ENCODE results near the gene BCAS4. TPM values are rescaled to one million over a fixed set of nuclear protein-coding genes. Genes with fewer than 3 reads are reported as not detected.

Gene BCAS4
- total RNA-seq, 1 donor from 2014 or later: 4.3 TPM

DNA sequence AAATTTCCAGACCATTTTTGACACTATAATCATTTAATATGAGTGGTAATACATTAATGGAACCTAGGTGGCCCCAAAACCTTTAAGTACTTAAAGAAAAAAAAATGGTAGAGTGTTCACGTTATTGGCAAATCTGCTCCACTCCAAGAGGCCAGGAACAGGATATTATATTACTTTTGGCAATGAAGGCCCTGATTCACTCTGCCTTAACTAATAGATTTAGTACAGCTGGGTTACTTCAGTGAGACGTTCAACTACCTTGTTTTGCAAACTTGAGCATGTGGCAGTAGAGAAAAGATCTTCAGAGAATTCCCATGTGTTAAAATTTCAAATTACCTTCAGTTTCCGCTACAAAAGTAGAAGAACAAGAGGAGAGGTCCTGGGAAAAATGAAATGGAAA is 123.5 kb downstream of the BCAS4 start:
- no peak for ATAC-seq
- Histone ChIP-seq H3K27me3 (no peaks in the 10 kb centered on the region), H3K27ac (no peak overlapping the region), H3K9me3 (no peaks in the 10 kb centered on the region), H3K4me3 (no peak overlapping the region), H3K36me3 (peaks cover 5% of the 10 kb centered on the region), H3K4me1 (peaks cover 81% of the 10 kb centered on the region)
- DNase-seq: no peak
- TF ChIP-seq, protein P1, sequence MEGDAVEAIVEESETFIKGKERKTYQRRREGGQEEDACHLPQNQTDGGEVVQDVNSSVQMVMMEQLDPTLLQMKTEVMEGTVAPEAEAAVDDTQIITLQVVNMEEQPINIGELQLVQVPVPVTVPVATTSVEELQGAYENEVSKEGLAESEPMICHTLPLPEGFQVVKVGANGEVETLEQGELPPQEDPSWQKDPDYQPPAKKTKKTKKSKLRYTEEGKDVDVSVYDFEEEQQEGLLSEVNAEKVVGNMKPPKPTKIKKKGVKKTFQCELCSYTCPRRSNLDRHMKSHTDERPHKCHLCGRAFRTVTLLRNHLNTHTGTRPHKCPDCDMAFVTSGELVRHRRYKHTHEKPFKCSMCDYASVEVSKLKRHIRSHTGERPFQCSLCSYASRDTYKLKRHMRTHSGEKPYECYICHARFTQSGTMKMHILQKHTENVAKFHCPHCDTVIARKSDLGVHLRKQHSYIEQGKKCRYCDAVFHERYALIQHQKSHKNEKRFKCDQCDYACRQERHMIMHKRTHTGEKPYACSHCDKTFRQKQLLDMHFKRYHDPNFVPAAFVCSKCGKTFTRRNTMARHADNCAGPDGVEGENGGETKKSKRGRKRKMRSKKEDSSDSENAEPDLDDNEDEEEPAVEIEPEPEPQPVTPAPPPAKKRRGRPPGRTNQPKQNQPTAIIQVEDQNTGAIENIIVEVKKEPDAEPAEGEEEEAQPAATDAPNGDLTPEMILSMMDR (IDR thresholded peaks at IDR 0.05): no peak
- intact Hi-C loops (cut with DNase I): no loop called here

DNA sequence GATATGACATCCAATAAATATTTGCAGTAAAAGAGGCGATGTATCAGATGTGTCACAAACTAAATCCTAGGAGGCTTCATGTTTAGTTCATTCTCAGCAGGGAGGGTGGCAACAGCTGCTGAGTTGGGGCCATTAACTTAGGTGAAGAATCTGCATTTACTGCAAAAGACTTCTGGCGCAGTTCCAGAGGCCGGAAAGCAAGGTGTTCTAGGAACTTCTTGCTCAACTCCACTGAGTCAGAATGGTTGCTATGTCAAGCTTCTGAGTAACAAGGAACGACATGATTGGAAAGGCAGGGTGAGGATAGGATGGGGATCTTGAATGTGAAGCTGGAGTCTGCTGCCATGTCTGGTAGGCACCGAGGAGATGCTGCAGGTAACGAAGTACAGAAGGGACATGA is 124.7 kb downstream of the BCAS4 start:
- ATAC-seq (peak; percentile 55), DNase-seq (peak; percentile 76)
- Histone ChIP-seq H3K4me1 (peaks cover 80% of the 10 kb centered on the region), H3K36me3 (peaks cover 8% of the 10 kb centered on the region), H3K27me3 (no peaks in the 10 kb centered on the region), H3K27ac (no peak overlapping the region), H3K9me3 (no peaks in the 10 kb centered on the region), H3K4me3 (no peak overlapping the region)
- TF ChIP-seq, protein P1 (IDR thresholded peaks at IDR 0.05): no peak
- intact Hi-C loops (cut with DNase I): no loop called here

DNA sequence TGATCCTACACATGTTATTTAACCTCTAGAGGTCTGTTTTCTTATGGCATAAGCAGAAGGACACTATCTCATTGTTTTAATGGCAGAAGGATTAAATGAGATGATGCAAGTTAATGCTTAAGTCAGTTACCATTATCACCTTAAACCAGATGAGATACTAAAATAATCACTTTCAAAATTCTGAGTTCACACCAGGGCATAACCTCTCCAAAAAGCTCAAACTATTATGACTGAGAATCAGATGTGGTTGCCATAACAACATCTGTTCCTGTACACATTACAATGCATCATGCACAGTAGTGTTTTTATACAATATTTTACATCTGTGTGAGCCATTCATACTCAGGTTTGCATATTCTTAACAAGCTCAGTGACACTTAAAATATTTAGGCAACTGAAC is 126.1 kb downstream of the BCAS4 start:
- Histone ChIP-seq H3K4me1 (peaks cover 77% of the 10 kb centered on the region), H3K36me3 (peaks cover 8% of the 10 kb centered on the region), H3K9me3 (no peaks in the 10 kb centered on the region), H3K27ac (no peak overlapping the region), H3K27me3 (no peaks in the 10 kb centered on the region), H3K4me3 (no peak overlapping the region)
- ATAC-seq (no peak), DNase-seq (no peak)
- intact Hi-C loops (cut with DNase I): loop anchor here (10.0 kb wide), 1 partner anchor 126 kb away; the partner anchor contains the start of gene BCAS4
- TF ChIP-seq, protein P1 (IDR thresholded peaks at IDR 0.05): no peak

DNA sequence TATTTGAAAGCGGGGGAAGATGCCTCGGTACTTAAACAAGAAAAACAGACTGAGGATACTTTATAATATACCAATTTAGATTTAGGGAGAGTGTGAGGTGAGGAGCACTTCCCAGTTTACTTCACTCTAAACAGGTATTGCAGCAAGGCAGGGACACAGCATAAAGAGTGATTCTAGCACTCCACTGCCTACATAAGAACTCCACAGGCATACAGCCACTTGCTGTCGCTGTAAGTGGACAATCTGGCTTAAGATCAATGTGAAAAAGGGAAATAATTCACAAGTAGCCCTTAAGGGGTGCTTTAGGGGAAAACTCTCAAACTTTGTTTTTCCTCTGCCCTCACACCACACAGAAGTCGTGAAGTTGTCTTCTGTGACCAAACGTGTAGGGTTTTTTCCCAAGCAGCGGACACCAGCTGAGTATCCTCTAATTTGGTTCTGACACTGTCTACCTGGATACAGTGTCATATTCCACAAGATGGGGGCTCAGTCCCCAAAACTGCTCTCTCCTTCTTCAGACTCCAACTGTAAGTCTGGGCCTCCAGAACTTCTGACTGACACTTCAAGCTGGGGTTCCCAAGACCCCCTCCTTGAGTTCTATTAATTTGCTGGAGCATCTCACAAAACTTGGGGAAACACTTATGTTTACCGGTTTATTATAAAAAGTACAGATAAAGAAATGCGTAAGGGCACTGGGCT is 127.1 kb downstream of the BCAS4 start:
- ATAC-seq (peak; percentile 87), DNase-seq (no peak)
- Histone ChIP-seq H3K36me3 (peaks cover 8% of the 10 kb centered on the region), H3K27me3 (no peaks in the 10 kb centered on the region), H3K27ac (peak overlapping the region; percentile 28), H3K4me3 (no peak overlapping the region), H3K4me1 (peaks cover 72% of the 10 kb centered on the region), H3K9me3 (no peaks in the 10 kb centered on the region)
- TF ChIP-seq, protein P1 (IDR thresholded peaks at IDR 0.05): no peak
- intact Hi-C loops (cut with DNase I): loop anchor here (10.0 kb wide), 1 partner anchor 127 kb away; the partner anchor contains the start of gene BCAS4

DNA sequence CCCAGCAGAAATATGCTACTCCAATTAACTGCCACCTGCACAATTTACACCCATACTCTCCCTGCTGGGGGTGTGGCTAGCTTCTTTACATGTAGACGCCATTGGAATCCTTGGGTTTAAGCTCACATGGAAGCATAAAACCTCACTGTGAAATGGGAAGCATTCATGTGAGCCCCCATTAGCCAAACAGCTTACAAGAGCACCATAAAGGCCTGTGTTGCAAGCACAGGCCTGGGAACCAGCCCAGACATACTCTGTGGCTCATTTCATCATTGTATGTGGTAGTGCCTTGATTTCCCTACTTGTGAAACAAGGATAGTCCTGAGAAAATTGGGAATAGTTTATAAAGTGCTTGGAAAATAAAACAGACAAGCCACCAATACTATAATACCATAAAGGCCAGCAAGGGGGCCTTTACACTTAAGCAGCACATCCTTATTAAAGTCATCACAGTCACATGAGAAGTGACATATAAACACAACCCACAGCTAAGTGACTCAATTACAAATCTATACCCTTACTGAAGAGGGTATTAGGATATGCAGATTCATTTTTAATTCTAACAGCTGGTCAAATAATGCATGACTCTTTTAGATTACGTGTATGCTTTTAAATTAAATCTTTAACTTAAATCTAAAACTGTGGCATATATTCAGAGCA is 129.5 kb downstream of the BCAS4 start:
- intact Hi-C loops (cut with DNase I): loop anchor here (10.0 kb wide), 1 partner anchor 130 kb away; the partner anchor contains the start of gene BCAS4
- H3K27me3 ChIP-seq: no peaks in the 10 kb centered on the region
- H3K4me3 ChIP-seq: no peak overlapping the region
- no peak for ATAC-seq
- TF ChIP-seq, protein P1 (IDR thresholded peaks at IDR 0.05): no peak
- no peak overlapping the region for H3K27ac ChIP-seq
- DNase-seq: no peak
- H3K4me1 ChIP-seq: peaks cover 68% of the 10 kb centered on the region
- peaks cover 20% of the 10 kb centered on the region for H3K36me3 ChIP-seq
- H3K9me3 ChIP-seq: no peaks in the 10 kb centered on the region
